ENCODE results near the gene WNT2B. TPM values are rescaled to one million over a fixed set of nuclear protein-coding genes. Genes with fewer than 3 reads are reported as not detected.
A peak's percentile ranks its signal among the peaks of the same experiment; 100 is the strongest.

WNT2B gene
- total and polyA plus RNA-seq, 9 of the 15 experiments (the other 6 are each of a cell fraction or from before 2014, with no cell fraction given): 0.02 to 0.06 (median 0.04) TPM; not detected in 3

GRCh38 chr1:112466078-112466660, 42.6 kb upstream of the WNT2B start (continued):
- TF ChIP-seq SIRT6 (IDR thresholded peaks at IDR 0.05; ENCODE audit: low read depth, low read length) (no peak), ELF4 (CRISPR knock-in tag; IDR thresholded peaks at IDR 0.05) (no peak), U2AF2 (optimal IDR thresholded peaks at IDR 0.05; ENCODE audit: low read depth, low read length) (no peak), ZNF395 (CRISPR knock-in tag; IDR thresholded peaks at IDR 0.05) (peak; percentile 73; the same call in 1 of the 2 replicates), PML (IDR thresholded peaks at IDR 0.05; ENCODE audit: low read length) (no peak), JUND (IDR thresholded peaks at IDR 0.05; ENCODE audit: borderline replicate concordance, low read depth, low read length) (peak; percentile 50), JUND (tag; IDR thresholded peaks at IDR 0.05; ENCODE audit: borderline replicate concordance, low read depth, low read length) (peak; percentile 64; the same call in 1 of the 3 replicates), ZNF780A (CRISPR knock-in tag; IDR thresholded peaks at IDR 0.05) (no peak), DLX4 (CRISPR knock-in tag; IDR thresholded peaks at IDR 0.05) (no peak), FOXA1 (IDR thresholded peaks at IDR 0.05; ENCODE audit: borderline replicate concordance) (no peak), ZNF253 (CRISPR knock-in tag; conservative IDR thresholded peaks at IDR 0.05) (no peak), NR0B1 (IDR thresholded peaks at IDR 0.05; ENCODE audit: partially characterized antibody) (no peak), ZNF318 (IDR thresholded peaks at IDR 0.05; ENCODE audit: borderline replicate concordance in 1 of 2, low read depth in 1 of 2) (no peak), TFAM (CRISPR knock-in tag; conservative IDR thresholded peaks at IDR 0.05) (no peak), EZH2 (IDR thresholded peaks at IDR 0.05; ENCODE audit: borderline replicate concordance, low read depth, low read length) (no peak), FOSL1 (tag; conservative IDR thresholded peaks at IDR 0.05) (no peak), BRCA1 (IDR thresholded peaks at IDR 0.05) (no peak), BRCA1 (CRISPR knock-in tag; IDR thresholded peaks at IDR 0.05) (no peak)

All from K562 (cell line).